ENCODE results near the gene CDC42SE1.
A peak's percentile ranks its signal among the peaks of the same experiment; 100 is the strongest.

CDC42SE1 gene

GRCh38 chr1:151051356-151052009, 7.9 kb downstream of the CDC42SE1 start:
- DNase-seq: no peak

- DNase-seq: no peak
Observed at GRCh38 chr1:151050051-151050688, 9.3 kb downstream of the CDC42SE1 start.

GRCh38 chr1:151049458-151049857, 10.0 kb downstream of the CDC42SE1 start:
- DNase-seq: no peak

- DNase-seq: no peak
Observed at GRCh38 chr1:151048645-151049032, 10.8 kb downstream of the CDC42SE1 start.

GRCh38 chr1:151047925-151048644, 11.3 kb downstream of the CDC42SE1 start:
- DNase-seq: peak; percentile 67

GRCh38 chr1:151047591-151047924, 11.9 kb downstream of the CDC42SE1 start, which contains the start of gene C1orf56:
TSS of gene C1orf56 (plus strand) at chr1:151047751. CDS start at chr1:151047848, 97 bp downstream.
- DNase-seq: peak; percentile 72

GRCh38 chr1:151043163-151043562, 16.3 kb downstream of the CDC42SE1 start:
- no peak for DNase-seq

GRCh38 chr1:151039521-151039920, 19.9 kb downstream of the CDC42SE1 start:
- no peak for DNase-seq

- DNase-seq: no peak
Observed at GRCh38 chr1:151037032-151037431, 22.4 kb downstream of the CDC42SE1 start.

GRCh38 chr1:151036356-151036755, 23.1 kb downstream of the CDC42SE1 start, which contains the start of gene BNIPL:
TSS of gene BNIPL (plus strand) at chr1:151036586. CDS start at chr1:151036726, 140 bp downstream.
- DNase-seq: no peak

GRCh38 chr1:151035167-151035566, 24.3 kb downstream of the CDC42SE1 start:
- DNase-seq: no peak

- no peak for DNase-seq
Observed at GRCh38 chr1:151032164-151032563, 27.3 kb downstream of the CDC42SE1 start.

- no peak for DNase-seq
Observed at GRCh38 chr1:151026460-151026859, 33.0 kb downstream of the CDC42SE1 start.

- peak; percentile 88 for DNase-seq
Observed at GRCh38 chr1:151024540-151025146, 34.8 kb downstream of the CDC42SE1 start.

GRCh38 chr1:151013518-151013917, 45.9 kb downstream of the CDC42SE1 start:
- DNase-seq: no peak

- no peak for DNase-seq
Observed at GRCh38 chr1:151012684-151013471, 46.5 kb downstream of the CDC42SE1 start.

- no peak for DNase-seq
Observed at GRCh38 chr1:151011154-151011850, 48.1 kb downstream of the CDC42SE1 start.

GRCh38 chr1:151010346-151010726, 49.1 kb downstream of the CDC42SE1 start:
- no peak for DNase-seq

- DNase-seq: no peak
Observed at GRCh38 chr1:151009674-151010345, 49.6 kb downstream of the CDC42SE1 start.

GRCh38 chr1:151009206-151009587, 50.2 kb downstream of the CDC42SE1 start:
- DNase-seq: peak; percentile 23

Measured in stimulated activated CD4-positive, alpha-beta T cell treated with anti-CD3 and anti-CD28 coated beads, Interleukin-15, amount 100 ng/mL, for 24 hours (primary cell).